AG04450 (cell line): ENCODE data around the gene LRRC2. TPM values are rescaled to one million over a fixed set of nuclear protein-coding genes. Genes with fewer than 3 reads are reported as not detected.

Experiments
- CTCF ChIA-PET: fragments of 300-600, 350-600 bp; formaldehyde crosslinking; extraction: SDS; loops from one replicate; lab custom pipeline; 2022; ENCODE audit warnings: antibody characterized with exemption, inconsistent platforms; lab: Charles Lee
- POLR2A ChIA-PET: fragments of 350-600 bp; formaldehyde crosslinking; extraction: SDS; loops from one replicate; lab custom pipeline; 2021; ENCODE audit warnings: antibody characterized with exemption, inconsistent platforms; lab: Yijun Ruan, JAX
- DNase-seq: peaks from one replicate; pipeline ENCODE4 v3.0.0-alpha.2; 2011; ENCODE audit warnings: low read depth, low spot score
- H3K27ac ChIP-seq: one replicate; pipeline ENCODE4 v1.5.1; 2012; ENCODE audit warnings: low read depth, low read length, control low read depth
- H3K27me3 ChIP-seq: one replicate; pipeline ENCODE4 v1.6.0; 2012; ENCODE audit warnings: low read length; ENCODE audit not compliant: control insufficient read depth, insufficient read depth
- H3K4me3 ChIP-seq: 2 replicates; pipeline ENCODE4 v1.5.1; 2011; ENCODE audit warnings: mild to moderate bottlenecking, low read depth, low read length, control low read depth
- H3K9me3 ChIP-seq: 2 replicates; pipeline ENCODE4 v1.5.1; 2012; ENCODE audit warnings: low read length; ENCODE audit not compliant: control insufficient read depth, insufficient read depth
- polyA plus RNA-seq: library from polyadenylated mRNA; depleted of rRNA; stranded (reverse); fragments of >200 nt; gene quantifications from 2 replicates; pipeline ENCODE4 v1.2.3, GENCODE V29; 2011
- TF ChIP-seq, protein P1 (sequence below): IDR thresholded peaks from 2 replicates; pipeline ENCODE4 v1.5.1; 2011; ENCODE audit warnings: low read depth, low read length, control low read depth, inconsistent platforms

LRRC2 gene
- polyA plus RNA-seq, 1 experiment: 4.2 TPM

DNA sequence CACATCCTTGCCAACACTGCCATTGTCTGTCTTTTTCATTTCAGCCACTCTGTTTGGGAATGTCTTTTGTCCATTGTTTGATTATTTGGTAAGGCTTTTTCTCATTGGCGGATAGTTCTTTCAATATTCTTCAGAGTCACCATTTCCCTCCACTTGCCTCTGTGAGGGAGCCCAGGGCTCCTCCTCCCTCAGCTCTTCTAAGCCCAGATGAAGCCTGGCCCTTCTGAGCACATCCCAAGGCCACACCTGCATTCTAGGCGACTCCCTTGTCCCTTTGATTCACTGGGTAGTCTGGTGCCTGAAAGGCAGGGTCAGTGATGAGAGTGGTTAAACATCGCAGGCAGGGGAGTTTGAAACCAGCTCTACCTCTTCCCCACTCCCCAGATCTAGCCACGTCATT, 89.0 kb downstream of the LRRC2 start:
- CTCF ChIA-PET: interaction anchor here (0.6 to 5.7 kb wide), 2 partner anchors 12 to 152 kb away, joined by 3 to 35 read pairs; no protein-coding TSS in a partner anchor

DNA sequence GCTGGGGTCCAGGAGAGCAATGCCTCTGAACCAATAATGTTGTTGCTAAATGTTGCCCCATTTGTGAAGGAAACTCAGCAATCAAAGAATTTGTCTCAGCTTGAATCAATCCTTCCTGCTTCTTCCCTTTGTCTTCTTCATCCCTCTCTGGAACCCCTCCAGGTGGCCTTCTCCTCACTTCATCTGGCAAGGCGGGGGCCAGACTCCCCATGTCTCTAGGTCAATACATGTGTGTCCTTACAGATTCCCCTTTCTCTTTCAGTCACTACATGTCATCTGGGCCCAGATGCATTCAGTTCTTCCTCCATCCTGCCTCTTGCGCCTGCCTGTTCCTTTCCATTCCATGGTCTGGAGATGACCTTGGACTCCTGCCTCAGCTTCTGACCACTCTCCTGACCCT, 93.4 kb downstream of the LRRC2 start:
- TF ChIP-seq, protein P1, sequence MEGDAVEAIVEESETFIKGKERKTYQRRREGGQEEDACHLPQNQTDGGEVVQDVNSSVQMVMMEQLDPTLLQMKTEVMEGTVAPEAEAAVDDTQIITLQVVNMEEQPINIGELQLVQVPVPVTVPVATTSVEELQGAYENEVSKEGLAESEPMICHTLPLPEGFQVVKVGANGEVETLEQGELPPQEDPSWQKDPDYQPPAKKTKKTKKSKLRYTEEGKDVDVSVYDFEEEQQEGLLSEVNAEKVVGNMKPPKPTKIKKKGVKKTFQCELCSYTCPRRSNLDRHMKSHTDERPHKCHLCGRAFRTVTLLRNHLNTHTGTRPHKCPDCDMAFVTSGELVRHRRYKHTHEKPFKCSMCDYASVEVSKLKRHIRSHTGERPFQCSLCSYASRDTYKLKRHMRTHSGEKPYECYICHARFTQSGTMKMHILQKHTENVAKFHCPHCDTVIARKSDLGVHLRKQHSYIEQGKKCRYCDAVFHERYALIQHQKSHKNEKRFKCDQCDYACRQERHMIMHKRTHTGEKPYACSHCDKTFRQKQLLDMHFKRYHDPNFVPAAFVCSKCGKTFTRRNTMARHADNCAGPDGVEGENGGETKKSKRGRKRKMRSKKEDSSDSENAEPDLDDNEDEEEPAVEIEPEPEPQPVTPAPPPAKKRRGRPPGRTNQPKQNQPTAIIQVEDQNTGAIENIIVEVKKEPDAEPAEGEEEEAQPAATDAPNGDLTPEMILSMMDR: no peak
- H3K4me3 ChIP-seq: no peak overlapping the region
- H3K27ac ChIP-seq: no peak overlapping the region
- DNase-seq: no peak
- POLR2A ChIA-PET: no interaction called here
- peaks cover 49% of the 10 kb centered on the region for H3K27me3 ChIP-seq
- no peaks in the 10 kb centered on the region for H3K9me3 ChIP-seq
- CTCF ChIA-PET: no interaction called here

More for the DNA sequence above, 89.0 kb downstream of the LRRC2 start:
- POLR2A ChIA-PET: no interaction called here
- peaks cover 43% of the 10 kb centered on the region for H3K27me3 ChIP-seq
- no peak overlapping the region for H3K27ac ChIP-seq
- TF ChIP-seq, protein P1: no peak
- DNase-seq: no peak
- no peaks in the 10 kb centered on the region; the same call in 1 of the 2 replicates for H3K9me3 ChIP-seq
- H3K4me3 ChIP-seq: no peak overlapping the region

DNA sequence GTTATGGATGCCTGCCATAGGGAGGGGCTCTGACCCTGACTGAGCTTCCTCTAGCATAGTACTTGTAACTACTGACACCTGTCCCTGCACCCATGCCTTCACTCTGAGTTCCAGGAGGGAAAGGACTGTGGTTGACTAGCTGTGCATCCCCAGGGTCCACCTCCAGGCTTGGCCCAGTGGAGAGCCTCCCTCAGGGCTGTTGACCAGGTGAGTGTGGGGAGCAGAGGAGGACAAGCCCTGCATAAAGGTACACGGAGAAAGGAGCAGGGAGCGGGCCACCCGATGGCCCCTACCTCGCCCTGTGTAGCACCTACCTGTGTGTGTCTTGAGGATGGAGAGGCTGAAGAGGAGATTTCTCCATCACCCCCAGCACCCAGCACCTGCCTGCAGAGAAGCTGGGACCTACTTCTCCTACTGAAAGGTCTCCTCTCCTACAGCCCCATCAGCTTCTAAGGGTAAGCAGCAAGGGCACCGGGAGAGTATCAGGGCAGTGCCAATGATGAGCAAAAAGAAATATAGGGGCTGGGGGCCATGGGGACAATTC, 94.7 kb downstream of the LRRC2 start:
- Histone ChIP-seq H3K9me3 (no peaks in the 10 kb centered on the region), H3K4me3 (no peak overlapping the region), H3K27me3 (peaks cover 47% of the 10 kb centered on the region), H3K27ac (no peak overlapping the region)
- ChIA-PET CTCF (interaction anchor here (0.8 kb wide), 1 partner anchor 22 kb away, joined by 3 read pairs; no protein-coding TSS in a partner anchor), POLR2A (no interaction called here)
- TF ChIP-seq, protein P1: no peak
- no peak for DNase-seq

DNA sequence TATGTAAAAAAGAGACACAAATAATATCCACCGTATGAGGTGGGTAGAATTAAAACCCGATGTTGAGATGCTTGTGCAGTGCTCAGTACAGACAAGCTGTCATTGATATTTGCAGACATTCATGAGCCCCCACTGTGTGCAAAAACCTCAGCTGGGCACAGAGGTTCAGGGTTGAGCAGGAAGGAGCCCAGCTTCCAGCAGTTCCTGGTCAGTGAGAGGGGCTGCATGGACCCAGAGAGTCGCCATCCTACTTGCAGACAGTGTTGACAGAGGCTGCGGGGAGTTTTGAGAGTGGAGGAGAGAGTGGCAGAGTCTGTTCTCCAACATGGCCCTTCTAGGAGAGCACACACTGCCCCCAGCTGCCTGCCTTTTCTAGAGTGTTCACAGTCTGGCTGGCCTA, 95.3 kb downstream of the LRRC2 start:
- Histone ChIP-seq H3K27ac (no peak overlapping the region), H3K9me3 (no peaks in the 10 kb centered on the region), H3K4me3 (no peak overlapping the region), H3K27me3 (peaks cover 52% of the 10 kb centered on the region)
- ChIA-PET POLR2A (no interaction called here), CTCF (interaction anchor here (0.8 to 1.0 kb wide), 2 partner anchors 21 to 159 kb away, joined by 3 read pairs; no protein-coding TSS in a partner anchor)
- TF ChIP-seq, protein P1: no peak
- DNase-seq: no peak

DNA sequence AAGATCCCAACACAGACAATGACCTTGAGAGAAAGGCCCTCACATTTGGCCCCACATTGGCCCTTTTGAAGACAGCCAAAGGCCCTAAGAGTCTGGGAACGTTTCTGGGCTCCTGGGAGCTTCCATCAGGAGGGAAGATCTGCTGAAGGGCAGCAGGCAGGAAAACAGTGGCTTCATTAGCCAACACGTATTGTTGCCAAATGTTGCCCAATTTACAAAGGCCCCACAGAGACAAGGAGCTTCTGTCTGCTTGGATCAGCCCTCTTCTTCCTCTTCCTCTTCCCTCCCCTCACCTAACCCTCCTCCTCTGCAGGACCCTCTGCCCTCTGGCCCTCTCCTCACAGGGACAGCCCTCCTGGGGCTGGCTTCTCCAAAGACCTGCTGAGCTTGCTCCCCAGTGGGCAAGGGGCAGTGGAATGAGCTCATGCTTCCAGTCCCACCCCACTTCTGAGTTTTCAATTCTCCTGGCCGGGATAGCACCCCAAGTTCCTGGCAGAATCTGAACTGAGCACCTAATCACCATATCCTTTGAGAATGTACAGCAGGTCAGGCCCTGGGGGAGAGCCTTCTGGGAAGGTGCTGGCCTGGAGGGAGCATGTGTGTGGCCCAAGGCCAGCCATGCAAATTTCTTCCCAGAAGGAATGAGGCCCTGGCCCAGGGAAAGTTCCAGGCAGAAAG, 96.3 kb downstream of the LRRC2 start:
- Histone ChIP-seq H3K4me3 (no peak overlapping the region), H3K9me3 (no peaks in the 10 kb centered on the region), H3K27ac (no peak overlapping the region), H3K27me3 (peaks cover 56% of the 10 kb centered on the region)
- TF ChIP-seq, protein P1: no peak
- ChIA-PET POLR2A (no interaction called here), CTCF (interaction anchor here (1.0 to 1.8 kb wide), 2 partner anchors 19 to 160 kb away, joined by 3 to 5 read pairs; no protein-coding TSS in a partner anchor)
- DNase-seq: no peak
